Mesothelial cell of epicardium (in vitro differentiated cells): Measurements from ENCODE around the gene CD82. TPM values are rescaled to one million over a fixed set of nuclear protein-coding genes. Genes with fewer than 3 reads are reported as not detected.

Experiments used
- DNase-seq, 2 experiments: peaks; one replicate each; pipeline ENCODE4 v3.0.0; 2021; ENCODE audit warnings: low spot score in 2 of 2; ENCODE audit not compliant: unreplicated experiment in 2 of 2
- H3K27ac Mint-ChIP-seq: 2 replicates; pipeline ENCODE4 v1.8.0; 2021; ENCODE audit warnings: mixed read lengths
- H3K27me3 Mint-ChIP-seq: 2 replicates; pipeline ENCODE4 v1.8.0; 2021; ENCODE audit warnings: low read depth, mixed read lengths
- H3K36me3 Mint-ChIP-seq: 2 replicates; pipeline ENCODE4 v1.8.0; 2021; ENCODE audit warnings: mixed read lengths
- H3K4me1 Mint-ChIP-seq: 2 replicates; pipeline ENCODE4 v1.8.0; 2021; ENCODE audit warnings: mixed read lengths
- H3K4me3 Mint-ChIP-seq: 2 replicates; pipeline ENCODE4 v1.8.0; 2021; ENCODE audit warnings: mild to moderate bottlenecking, moderate library complexity, mixed read lengths
- H3K9me3 Mint-ChIP-seq: 2 replicates; pipeline ENCODE4 v1.8.0; 2021; ENCODE audit warnings: mixed read lengths
- total RNA-seq: library from RNA; stranded (reverse); gene quantifications from 3 replicates; pipeline ENCODE4 v1.2.1, GENCODE V29; 2021
- TF ChIP-seq, protein P1 (sequence below): fragments of 200-600 bp; sonication (generic); IDR thresholded peaks from one replicate; pipeline ENCODE4 v1.5.0; 2021; ENCODE audit warnings: antibody characterized with exemption; ENCODE audit not compliant: unreplicated experiment

The CD82 gene
- total RNA-seq, 1 donor from 2014 or later, result 11.2 TPM

GRCh38 chr11:44521148-44521547, 44.3 kb upstream of the CD82 start:
- Mint-ChIP-seq H3K27me3 (peaks cover 35% of the 10 kb centered on the region), H3K9me3 (no peaks in the 10 kb centered on the region), H3K4me3 (no peak overlapping the region), H3K4me1 (peaks cover 53% of the 10 kb centered on the region), H3K27ac (no peak overlapping the region), H3K36me3 (no peaks in the 10 kb centered on the region)
- TF ChIP-seq, protein P1, sequence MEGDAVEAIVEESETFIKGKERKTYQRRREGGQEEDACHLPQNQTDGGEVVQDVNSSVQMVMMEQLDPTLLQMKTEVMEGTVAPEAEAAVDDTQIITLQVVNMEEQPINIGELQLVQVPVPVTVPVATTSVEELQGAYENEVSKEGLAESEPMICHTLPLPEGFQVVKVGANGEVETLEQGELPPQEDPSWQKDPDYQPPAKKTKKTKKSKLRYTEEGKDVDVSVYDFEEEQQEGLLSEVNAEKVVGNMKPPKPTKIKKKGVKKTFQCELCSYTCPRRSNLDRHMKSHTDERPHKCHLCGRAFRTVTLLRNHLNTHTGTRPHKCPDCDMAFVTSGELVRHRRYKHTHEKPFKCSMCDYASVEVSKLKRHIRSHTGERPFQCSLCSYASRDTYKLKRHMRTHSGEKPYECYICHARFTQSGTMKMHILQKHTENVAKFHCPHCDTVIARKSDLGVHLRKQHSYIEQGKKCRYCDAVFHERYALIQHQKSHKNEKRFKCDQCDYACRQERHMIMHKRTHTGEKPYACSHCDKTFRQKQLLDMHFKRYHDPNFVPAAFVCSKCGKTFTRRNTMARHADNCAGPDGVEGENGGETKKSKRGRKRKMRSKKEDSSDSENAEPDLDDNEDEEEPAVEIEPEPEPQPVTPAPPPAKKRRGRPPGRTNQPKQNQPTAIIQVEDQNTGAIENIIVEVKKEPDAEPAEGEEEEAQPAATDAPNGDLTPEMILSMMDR, result no peak
- DNase-seq, result no peak

- DNase-seq, result no peak
- Mint-ChIP-seq H3K4me1 (peaks cover 49% of the 10 kb centered on the region), H3K36me3 (no peaks in the 10 kb centered on the region), H3K9me3 (no peaks in the 10 kb centered on the region), H3K27me3 (peaks cover 29% of the 10 kb centered on the region), H3K4me3 (no peak overlapping the region), H3K27ac (no peak overlapping the region)
- TF ChIP-seq, protein P1, result no peak
Measured at GRCh38 chr11:44522294-44522693, 43.2 kb upstream of the CD82 start.

DNA sequence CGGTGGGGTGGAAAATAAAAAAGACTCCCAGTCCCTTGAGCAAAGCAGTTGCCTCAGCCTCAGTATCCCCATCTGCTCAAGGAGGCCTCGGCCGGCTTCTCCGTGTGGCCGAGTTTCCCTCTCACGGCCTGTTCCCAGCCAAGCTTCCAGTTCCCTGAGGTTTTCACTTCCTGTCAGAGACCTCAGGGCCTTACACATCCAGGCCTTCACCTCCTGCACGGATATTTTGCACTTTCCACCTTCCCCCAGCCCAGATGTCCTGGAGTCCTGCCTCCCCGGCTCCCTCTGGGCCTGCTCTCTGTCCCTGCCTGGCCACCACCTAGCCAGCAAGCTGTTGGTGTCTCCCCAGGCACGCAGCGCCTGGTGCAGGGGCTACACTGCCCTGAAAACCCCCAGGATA, 41.1 kb upstream of the CD82 start:
- no peak overlapping the region for H3K27ac Mint-ChIP-seq
- TF ChIP-seq, protein P1, result no peak
- no peaks in the 10 kb centered on the region for H3K9me3 Mint-ChIP-seq
- H3K4me3 Mint-ChIP-seq, result no peak overlapping the region
- peaks cover 40% of the 10 kb centered on the region for H3K4me1 Mint-ChIP-seq
- no peak for DNase-seq
- H3K36me3 Mint-ChIP-seq, result no peaks in the 10 kb centered on the region
- H3K27me3 Mint-ChIP-seq, result peaks cover 14% of the 10 kb centered on the region

DNA sequence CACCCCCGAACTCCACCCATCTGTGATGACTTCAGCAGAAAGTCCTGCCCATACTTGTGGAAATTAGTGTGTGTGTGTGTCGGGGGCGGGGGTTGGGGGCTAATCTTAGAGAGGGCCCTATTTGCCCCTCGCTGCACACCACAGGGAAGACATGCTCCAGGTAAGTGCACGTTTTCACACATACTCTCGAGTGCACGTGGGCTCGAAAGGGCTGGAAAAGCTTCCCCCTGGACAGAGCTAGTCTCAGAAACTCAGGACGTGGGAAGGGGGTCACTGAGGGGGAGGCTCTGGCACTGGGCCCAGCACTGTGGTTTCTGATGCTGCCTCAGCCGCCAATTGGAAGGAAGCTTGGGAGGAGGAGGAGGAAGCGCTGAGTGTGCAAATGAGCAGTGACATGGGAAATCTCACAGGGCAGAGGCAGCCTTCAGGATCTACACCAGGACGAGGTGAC, 40.7 kb upstream of the CD82 start:
- Mint-ChIP-seq H3K27ac (no peak overlapping the region), H3K4me1 (peaks cover 36% of the 10 kb centered on the region), H3K4me3 (no peak overlapping the region)

GRCh38 chr11:44525473-44526252, 39.8 kb upstream of the CD82 start:
- no peaks in the 10 kb centered on the region for H3K9me3 Mint-ChIP-seq
- no peak overlapping the region for H3K27ac Mint-ChIP-seq
- peaks cover 35% of the 10 kb centered on the region for H3K4me1 Mint-ChIP-seq
- H3K27me3 Mint-ChIP-seq, result peaks cover 11% of the 10 kb centered on the region
- H3K4me3 Mint-ChIP-seq, result no peak overlapping the region
- TF ChIP-seq, protein P1, result no peak
- no peak for DNase-seq
- no peaks in the 10 kb centered on the region for H3K36me3 Mint-ChIP-seq

More for the DNA sequence above, 40.7 kb upstream of the CD82 start:
- H3K9me3 Mint-ChIP-seq, result no peaks in the 10 kb centered on the region
- H3K27me3 Mint-ChIP-seq, result peaks cover 10% of the 10 kb centered on the region
- H3K36me3 Mint-ChIP-seq, result no peaks in the 10 kb centered on the region
- TF ChIP-seq, protein P1, result no peak
- DNase-seq, result no peak
